Neural progenitor cell (in vitro differentiated cells): Measurements from ENCODE around the gene UPF2.
"Not testable (repeated sequence)": the region's sequence is repeated elsewhere in the genome, so short reads cannot be mapped to it uniquely, and the experiment has no call there.

ENCODE experiments used
- EZH2phosphoT487 ChIP-seq: fragments of 200-600 bp; sonication (generic); IDR thresholded peaks from 2 replicates; pipeline ENCODE4 v1.6.1; 2017; ENCODE audit warnings: antibody characterized with exemption
- TF ChIP-seq, protein P1 (sequence below): fragments of 200-600 bp; sonication (generic); IDR thresholded peaks from 2 replicates; pipeline ENCODE4 v1.5.1; 2017; ENCODE audit warnings: antibody characterized with exemption, mild to moderate bottlenecking

DNA sequence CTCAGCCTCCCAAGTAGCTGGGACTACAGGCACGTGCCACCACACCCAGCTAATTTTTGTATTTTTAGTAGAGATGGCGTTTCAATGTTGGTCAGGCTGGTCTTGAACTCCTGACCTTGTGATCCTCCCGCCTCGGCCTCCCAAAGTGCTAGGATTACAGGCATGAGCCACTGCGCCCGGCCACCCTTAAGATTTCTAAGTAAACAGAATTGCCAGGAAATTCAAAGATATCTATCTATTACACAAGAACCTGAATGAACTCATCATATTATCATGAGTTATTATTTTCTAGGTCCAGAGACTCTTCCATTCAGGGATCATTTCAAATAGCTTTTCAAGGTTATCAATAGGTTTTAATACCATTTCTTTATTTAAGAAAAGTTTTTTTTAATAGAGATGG, 29.2 kb downstream of the UPF2 start:
- TF ChIP-seq, protein P1, sequence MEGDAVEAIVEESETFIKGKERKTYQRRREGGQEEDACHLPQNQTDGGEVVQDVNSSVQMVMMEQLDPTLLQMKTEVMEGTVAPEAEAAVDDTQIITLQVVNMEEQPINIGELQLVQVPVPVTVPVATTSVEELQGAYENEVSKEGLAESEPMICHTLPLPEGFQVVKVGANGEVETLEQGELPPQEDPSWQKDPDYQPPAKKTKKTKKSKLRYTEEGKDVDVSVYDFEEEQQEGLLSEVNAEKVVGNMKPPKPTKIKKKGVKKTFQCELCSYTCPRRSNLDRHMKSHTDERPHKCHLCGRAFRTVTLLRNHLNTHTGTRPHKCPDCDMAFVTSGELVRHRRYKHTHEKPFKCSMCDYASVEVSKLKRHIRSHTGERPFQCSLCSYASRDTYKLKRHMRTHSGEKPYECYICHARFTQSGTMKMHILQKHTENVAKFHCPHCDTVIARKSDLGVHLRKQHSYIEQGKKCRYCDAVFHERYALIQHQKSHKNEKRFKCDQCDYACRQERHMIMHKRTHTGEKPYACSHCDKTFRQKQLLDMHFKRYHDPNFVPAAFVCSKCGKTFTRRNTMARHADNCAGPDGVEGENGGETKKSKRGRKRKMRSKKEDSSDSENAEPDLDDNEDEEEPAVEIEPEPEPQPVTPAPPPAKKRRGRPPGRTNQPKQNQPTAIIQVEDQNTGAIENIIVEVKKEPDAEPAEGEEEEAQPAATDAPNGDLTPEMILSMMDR: not testable (repeated sequence)
- not testable (repeated sequence) for TF ChIP-seq EZH2phosphoT487
